Nephron (organoid): ENCODE results near the gene STX7.
A peak's percentile ranks its signal among the peaks of the same experiment; 100 is the strongest.

Experiments used
- H3K27ac Mint-ChIP-seq, 3 experiments: 2 replicates each; pipeline ENCODE4 v1.8.0; 2020; ENCODE audit warnings: mixed read lengths in 3 of 3, mild to moderate bottlenecking in 2 of 3, moderate library complexity in 1 of 3
- H3K27me3 Mint-ChIP-seq: 2 replicates; pipeline ENCODE4 v1.8.0; 2021; ENCODE audit warnings: low read depth, mild to moderate bottlenecking, moderate library complexity, mixed read lengths
- H3K36me3 Mint-ChIP-seq: 2 replicates; pipeline ENCODE4 v1.8.0; 2020; ENCODE audit warnings: low read depth, mixed read lengths
- H3K4me1 Mint-ChIP-seq: 2 replicates; pipeline ENCODE4 v1.8.0; 2020; ENCODE audit warnings: mixed read lengths
- H3K4me3 Mint-ChIP-seq, 3 experiments: 2 replicates each; pipeline ENCODE4 v1.8.0; 2020; ENCODE audit warnings: mild to moderate bottlenecking in 3 of 3, mixed read lengths in 3 of 3, moderate library complexity in 2 of 3
- H3K9me3 Mint-ChIP-seq: 2 replicates; pipeline ENCODE4 v1.8.0; 2020; ENCODE audit warnings: mixed read lengths
- CTCF ChIP-seq, 3 experiments: fragments of 200-600 bp; sonication (generic); IDR thresholded peaks; one replicate each; pipeline ENCODE4 v1.5.0; 2021; ENCODE audit warnings: antibody characterized with exemption in 3 of 3; ENCODE audit not compliant: unreplicated experiment in 3 of 3

The STX7 gene

DNA sequence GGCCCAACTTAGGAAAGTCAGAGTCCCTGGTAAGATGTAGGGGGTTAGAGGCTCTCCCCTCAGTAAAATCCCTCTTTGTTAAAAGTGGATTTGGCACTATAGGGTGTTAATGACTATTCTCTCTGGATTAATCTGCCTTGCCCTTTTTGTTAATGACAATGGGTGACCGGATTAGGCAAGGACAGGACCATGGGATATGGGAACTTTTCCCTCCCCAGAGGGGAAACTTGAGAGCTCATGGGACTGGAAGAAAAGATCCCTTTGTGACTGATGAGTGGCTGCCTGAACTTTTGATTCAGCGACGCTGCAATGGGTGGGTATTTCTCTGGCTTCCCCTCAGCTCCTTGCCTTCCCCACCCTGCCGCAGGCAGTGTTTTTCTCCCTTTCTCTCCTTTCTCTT is 12.9 kb upstream of the STX7 start:
- no peaks in the 10 kb centered on the region for H3K27me3 Mint-ChIP-seq
- no peak overlapping the region for H3K27ac Mint-ChIP-seq
- no peak for TF ChIP-seq CTCF (IDR thresholded peaks at IDR 0.05; ENCODE audit: unreplicated experiment in 3 of 3)
- no peaks in the 10 kb centered on the region for H3K36me3 Mint-ChIP-seq
- peaks cover 3% of the 10 kb centered on the region for H3K9me3 Mint-ChIP-seq
- no peaks in the 10 kb centered on the region for H3K4me1 Mint-ChIP-seq
- no peak overlapping the region for H3K4me3 Mint-ChIP-seq

DNA sequence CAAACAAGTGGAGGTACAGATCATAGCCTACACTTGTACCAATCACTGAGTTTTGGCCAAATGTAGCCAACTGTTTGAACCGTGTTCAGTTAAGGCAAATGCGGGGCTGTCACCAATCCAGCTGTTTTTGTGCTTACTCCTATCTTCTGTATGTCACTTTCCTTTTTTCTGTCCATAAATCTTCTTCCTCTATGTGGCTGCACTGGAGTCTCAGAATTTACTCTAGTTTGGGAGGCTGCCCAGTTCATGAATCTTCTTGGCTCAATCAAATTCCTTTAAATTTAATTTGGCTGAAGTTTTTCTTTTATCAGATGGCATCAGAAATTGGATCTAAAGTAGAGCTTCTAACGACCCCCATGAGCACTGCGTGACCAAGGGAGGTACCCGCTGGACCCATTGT is 11.7 kb upstream of the STX7 start:
- Mint-ChIP-seq H3K4me1 (no peaks in the 10 kb centered on the region), H3K27me3 (no peaks in the 10 kb centered on the region), H3K4me3 (no peak overlapping the region), H3K9me3 (peaks cover 3% of the 10 kb centered on the region), H3K36me3 (no peaks in the 10 kb centered on the region), H3K27ac (peak overlapping the region in 1 of 3 experiments; percentile 43)
- TF ChIP-seq CTCF (IDR thresholded peaks at IDR 0.05; ENCODE audit: unreplicated experiment in 3 of 3) = no peak

- Mint-ChIP-seq H3K9me3 (peaks cover 3% of the 10 kb centered on the region), H3K4me1 (no peaks in the 10 kb centered on the region), H3K36me3 (no peaks in the 10 kb centered on the region), H3K27me3 (peaks cover 3% of the 10 kb centered on the region), H3K4me3 (no peak overlapping the region), H3K27ac (no peak overlapping the region)
- no peak for TF ChIP-seq CTCF (IDR thresholded peaks at IDR 0.05; ENCODE audit: unreplicated experiment in 3 of 3)
Measured at GRCh38 chr6:132520953-132521352, 8.0 kb upstream of the STX7 start.

DNA sequence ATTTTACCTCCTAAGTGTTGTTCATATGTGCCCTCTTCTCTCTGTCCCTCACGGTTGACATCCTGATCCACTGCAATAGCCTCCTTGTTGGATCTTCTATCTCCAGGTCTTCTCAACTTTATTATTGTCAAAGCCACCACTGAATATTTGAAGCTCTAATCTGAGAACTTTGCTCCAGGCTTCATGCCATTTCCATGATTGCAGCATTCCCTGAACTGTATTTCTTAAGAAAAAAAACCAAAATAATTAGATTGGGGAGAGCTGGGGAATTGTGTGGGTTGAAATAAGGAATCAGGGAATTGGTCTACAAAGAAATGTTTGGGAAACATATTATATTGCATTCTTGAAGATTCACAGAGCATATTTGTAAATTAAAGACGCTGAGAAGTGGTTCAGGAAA is 2.5 kb upstream of the STX7 start:
- no peaks in the 10 kb centered on the region for H3K9me3 Mint-ChIP-seq
- no peak for TF ChIP-seq CTCF (IDR thresholded peaks at IDR 0.05; ENCODE audit: unreplicated experiment in 3 of 3)
- H3K36me3 Mint-ChIP-seq = no peaks in the 10 kb centered on the region
- peaks cover 5% of the 10 kb centered on the region for H3K27me3 Mint-ChIP-seq
- H3K4me3 Mint-ChIP-seq = peak overlapping the region in 2 of 3 experiments; percentile 28 to 60
- peak overlapping the region in 2 of 3 experiments; percentile 13 to 80 for H3K27ac Mint-ChIP-seq
- peaks cover 31% of the 10 kb centered on the region for H3K4me1 Mint-ChIP-seq

- no peaks in the 10 kb centered on the region for H3K36me3 Mint-ChIP-seq
- peaks cover 5% of the 10 kb centered on the region for H3K27me3 Mint-ChIP-seq
- H3K27ac Mint-ChIP-seq = peak overlapping the region; percentile 96 to 97 (median 97)
- peaks cover 31% of the 10 kb centered on the region for H3K4me1 Mint-ChIP-seq
- TF ChIP-seq CTCF (IDR thresholded peaks at IDR 0.05; ENCODE audit: unreplicated experiment in 3 of 3) = no peak
- H3K9me3 Mint-ChIP-seq = no peaks in the 10 kb centered on the region
- H3K4me3 Mint-ChIP-seq = peak overlapping the region; percentile 98 to 99 (median 98)
Measured at GRCh38 chr6:132513831-132514545, 1.1 kb upstream of the STX7 start.

DNA sequence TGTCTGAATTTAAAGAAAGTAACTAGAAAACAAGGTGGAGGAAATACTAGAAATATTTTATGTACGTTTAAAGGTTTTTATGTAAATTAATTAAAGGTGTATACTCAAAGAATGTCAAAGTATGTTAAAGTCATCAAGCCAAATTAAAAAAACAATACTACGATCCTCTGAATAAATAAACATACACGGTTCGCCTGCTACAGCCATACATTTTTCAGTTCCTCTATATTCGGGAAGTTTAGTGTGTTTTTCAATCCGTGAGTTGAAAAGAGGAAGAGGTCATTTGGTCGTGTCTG is 626 bp downstream of the STX7 start:
- peaks cover 15% of the 10 kb centered on the region for H3K36me3 Mint-ChIP-seq
- H3K27me3 Mint-ChIP-seq = peaks cover 5% of the 10 kb centered on the region
- H3K4me3 Mint-ChIP-seq = peak overlapping the region; percentile 91 to 98 (median 92)
- TF ChIP-seq CTCF (IDR thresholded peaks at IDR 0.05; ENCODE audit: unreplicated experiment in 3 of 3) = no peak
- H3K27ac Mint-ChIP-seq = peak overlapping the region; percentile 20 to 77 (median 31)
- H3K4me1 Mint-ChIP-seq = peaks cover 31% of the 10 kb centered on the region
- no peaks in the 10 kb centered on the region for H3K9me3 Mint-ChIP-seq
